Activated naive CD4-positive, alpha-beta T cell treated with anti-CD3 and anti-CD28 coated beads, Interleukin-2, amount 50 U/mL, for 72 hours (primary cell): Measurements from ENCODE around the gene SMIM41. TPM values are rescaled to one million over a fixed set of nuclear protein-coding genes. Genes with fewer than 3 reads are reported as not detected.
A peak's percentile ranks its signal among the peaks of the same experiment; 100 is the strongest.

Experiments
- ATAC-seq, 2 donors: fragments of 150-1000 bp; cut with Tn5 transposase; 2 replicates each; pipeline ENCODE4 v1.10.0; 2021; ENCODE audit warnings: mild to moderate bottlenecking in 2 of 2, moderate library complexity in 2 of 2
- DNase-seq, 2 donors: peaks; one replicate each; pipeline ENCODE4 v3.0.0; 2021 to 2022; ENCODE audit warnings: low spot score in 2 of 2
- H3K27ac Mint-ChIP-seq, 2 donors: one replicate each; pipeline ENCODE4 v1.8.0; 2022; ENCODE audit warnings: mild to moderate bottlenecking in 2 of 2, mixed read lengths in 2 of 2
- H3K36me3 Mint-ChIP-seq, 2 donors: one replicate each; pipeline ENCODE4 v1.8.0; 2022; ENCODE audit warnings: mixed read lengths in 2 of 2
- H3K9me3 Mint-ChIP-seq, 2 donors: one replicate each; pipeline ENCODE4 v1.8.0; 2022; ENCODE audit warnings: mixed read lengths in 2 of 2
- total RNA-seq, 2 donors: library from RNA; stranded (reverse); gene quantifications; one replicate each; pipeline ENCODE4 v1.2.3, GENCODE V29; 2022

The SMIM41 gene
- total RNA-seq, 2 donors from 2014 or later = not detected

DNA sequence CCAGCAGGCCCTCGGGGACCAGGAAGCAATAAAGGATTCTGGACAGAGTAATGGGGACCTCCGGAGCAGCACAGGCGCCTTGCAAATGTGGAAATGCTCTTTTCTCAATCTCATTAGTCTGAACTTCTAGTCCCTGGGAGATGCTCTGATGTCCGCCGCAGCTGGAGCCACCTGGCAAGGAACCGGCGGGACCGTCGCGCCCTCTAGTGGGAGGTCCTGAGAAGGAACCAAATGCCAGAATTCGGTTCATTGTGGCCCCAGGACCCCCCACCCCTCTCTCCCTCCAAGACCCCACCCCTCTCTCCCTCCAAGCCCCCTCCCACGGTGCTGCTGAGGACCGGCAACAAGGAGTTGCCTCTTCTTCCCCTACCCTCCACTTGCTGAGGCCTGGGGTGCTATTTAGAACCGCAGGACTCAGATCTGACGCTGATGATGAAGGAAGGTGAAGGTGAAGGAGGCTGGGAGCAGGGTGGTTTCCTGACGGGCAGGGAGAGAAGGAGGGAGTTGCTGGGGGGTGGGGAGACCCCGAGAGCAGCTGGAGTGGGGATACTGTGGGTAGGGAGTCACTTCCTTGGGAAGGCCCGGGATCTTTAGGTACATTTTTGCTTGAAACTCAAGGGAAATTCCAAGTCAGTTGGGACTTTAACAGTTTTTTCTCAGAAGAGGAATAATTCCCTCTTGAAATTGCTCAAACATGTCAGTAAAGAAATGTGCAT lies 42.5 kb downstream of the SMIM41 start:
- peak in 1 of 2 donors; percentile 79 for DNase-seq
- no peak overlapping the region for H3K27ac Mint-ChIP-seq
- no peaks in the 10 kb centered on the region for H3K9me3 Mint-ChIP-seq
- no peaks in the 10 kb centered on the region for H3K36me3 Mint-ChIP-seq
- ATAC-seq = peak; percentile 22 to 32

- no peak for DNase-seq
- H3K27ac Mint-ChIP-seq = no peak overlapping the region
- no peaks in the 10 kb centered on the region for H3K9me3 Mint-ChIP-seq
- no peak for ATAC-seq
- H3K36me3 Mint-ChIP-seq = no peaks in the 10 kb centered on the region
Observed at GRCh38 chr12:52122540-52122871, 43.0 kb downstream of the SMIM41 start.

DNA sequence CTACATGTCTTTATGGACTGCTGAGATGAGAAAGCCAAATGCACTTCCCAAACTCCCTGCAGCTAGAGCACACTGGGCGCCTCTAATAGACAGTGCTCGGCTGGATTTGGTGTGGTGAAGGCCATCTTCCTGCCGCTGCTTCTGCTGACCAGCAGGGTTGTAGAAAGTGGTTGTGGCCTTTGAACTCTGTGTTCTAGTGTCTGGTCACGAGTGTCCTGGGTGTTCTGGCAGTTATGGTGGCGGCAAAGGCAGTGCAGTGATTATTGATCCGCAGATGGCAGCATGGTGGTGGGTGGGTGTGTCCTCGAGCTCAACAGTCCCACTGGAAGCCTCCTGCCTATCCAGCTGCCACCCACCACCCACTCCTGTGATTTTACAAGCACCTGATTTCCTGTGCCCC lies 43.4 kb downstream of the SMIM41 start:
- no peaks in the 10 kb centered on the region for H3K36me3 Mint-ChIP-seq
- H3K27ac Mint-ChIP-seq = no peak overlapping the region
- ATAC-seq (no peak), DNase-seq (no peak)
- H3K9me3 Mint-ChIP-seq = no peaks in the 10 kb centered on the region

DNA sequence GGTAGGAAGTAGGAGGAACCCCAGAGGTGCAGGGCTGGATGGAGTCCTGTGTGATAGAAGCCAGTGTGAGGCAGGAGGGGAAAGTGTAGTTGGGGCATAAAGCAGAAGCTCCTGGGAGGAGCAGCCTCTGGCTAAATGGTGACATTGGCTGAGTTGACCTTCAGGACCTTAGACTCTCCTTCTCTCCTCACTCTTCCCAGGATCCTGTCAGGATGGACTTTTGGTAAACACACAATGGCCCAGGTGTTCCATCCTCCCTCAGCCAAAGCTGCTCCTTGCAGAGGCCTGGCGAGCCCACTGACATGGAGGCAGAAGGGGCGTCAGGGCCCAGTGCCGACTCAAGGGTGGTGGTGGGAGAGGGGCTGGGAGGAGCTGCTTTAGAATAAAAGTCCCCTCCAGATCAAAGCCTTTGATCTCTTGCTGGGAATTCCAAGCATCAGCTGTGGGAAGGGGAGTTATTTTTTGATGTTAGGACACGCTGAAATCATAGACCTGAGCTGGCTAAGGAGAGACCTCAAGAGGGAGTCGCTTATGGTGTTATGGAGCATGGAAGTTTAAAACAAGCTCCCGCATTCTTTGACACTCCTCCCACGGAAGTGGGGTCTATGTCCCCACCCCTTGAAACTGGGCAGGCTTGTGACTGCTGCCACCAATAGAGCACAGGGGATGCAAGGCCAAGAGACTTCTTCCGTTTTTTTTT lies 44.1 kb downstream of the SMIM41 start:
- DNase-seq (no peak), ATAC-seq (no peak)
- no peak overlapping the region for H3K27ac Mint-ChIP-seq
- H3K9me3 Mint-ChIP-seq = no peaks in the 10 kb centered on the region
- H3K36me3 Mint-ChIP-seq = no peaks in the 10 kb centered on the region

- DNase-seq (no peak), ATAC-seq (no peak)
- Mint-ChIP-seq H3K36me3 (no peaks in the 10 kb centered on the region), H3K27ac (no peak overlapping the region), H3K9me3 (no peaks in the 10 kb centered on the region)
Observed at GRCh38 chr12:52125476-52125900, 46.0 kb downstream of the SMIM41 start.

DNA sequence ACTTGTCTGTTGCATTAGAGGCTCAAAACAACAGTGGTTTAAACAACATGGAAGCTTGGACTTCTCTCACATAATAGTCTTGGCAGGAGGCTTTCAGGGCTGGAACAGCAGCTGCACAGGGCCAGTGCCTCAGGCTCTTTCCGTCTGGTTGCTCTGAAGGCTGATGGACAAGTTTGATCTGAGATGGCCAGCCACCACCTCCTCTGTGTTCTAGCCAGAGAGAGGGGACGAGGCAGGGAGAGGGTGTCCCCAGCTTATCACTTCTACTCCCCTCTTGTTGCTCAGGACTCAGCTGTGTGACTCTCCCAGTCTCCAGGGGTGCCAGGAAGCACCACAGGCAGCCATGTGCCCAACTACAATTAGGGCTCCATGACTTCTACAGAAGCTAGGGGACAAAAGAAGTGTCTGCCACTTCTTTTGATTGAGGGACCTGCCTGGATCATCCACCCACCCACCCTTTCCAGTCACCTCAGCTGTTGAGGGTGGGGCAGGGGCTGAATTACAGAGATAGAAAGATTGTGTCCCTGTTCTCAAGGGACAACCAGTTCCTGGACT lies 46.6 kb downstream of the SMIM41 start:
- DNase-seq (no peak), ATAC-seq (no peak)
- H3K9me3 Mint-ChIP-seq = no peaks in the 10 kb centered on the region
- H3K36me3 Mint-ChIP-seq = no peaks in the 10 kb centered on the region
- H3K27ac Mint-ChIP-seq = no peak overlapping the region

GRCh38 chr12:52126605-52127578 lies 47.4 kb downstream of the SMIM41 start:
- Mint-ChIP-seq H3K36me3 (no peaks in the 10 kb centered on the region), H3K27ac (no peak overlapping the region), H3K9me3 (no peaks in the 10 kb centered on the region)
- no peak for ATAC-seq
- DNase-seq = no peak

GRCh38 chr12:52127683-52128450 lies 48.4 kb downstream of the SMIM41 start:
- no peak for ATAC-seq
- H3K27ac Mint-ChIP-seq = no peak overlapping the region
- H3K9me3 Mint-ChIP-seq = no peaks in the 10 kb centered on the region
- no peaks in the 10 kb centered on the region for H3K36me3 Mint-ChIP-seq
- DNase-seq = no peak

DNA sequence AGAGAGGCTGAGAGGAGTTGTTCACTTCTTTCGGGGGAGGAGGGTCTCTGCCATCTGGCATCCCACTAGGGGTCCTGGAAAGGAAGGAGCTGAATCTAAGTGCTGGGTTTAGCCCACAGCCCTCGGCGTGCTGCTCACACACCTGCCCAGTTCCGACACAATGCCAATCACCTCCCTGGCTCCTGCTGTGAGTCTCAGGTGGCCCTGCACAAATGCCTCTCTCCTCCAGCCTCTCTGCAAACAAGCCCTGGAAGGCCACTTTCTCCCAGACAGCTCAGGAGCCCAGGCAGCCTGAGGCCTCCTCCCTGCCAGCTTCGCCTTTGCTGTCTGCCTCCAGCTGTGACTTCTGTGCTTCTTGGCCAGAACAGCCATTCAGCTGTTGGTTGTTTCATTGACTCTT lies 51.2 kb downstream of the SMIM41 start:
- Mint-ChIP-seq H3K36me3 (no peaks in the 10 kb centered on the region), H3K9me3 (no peaks in the 10 kb centered on the region), H3K27ac (no peak overlapping the region)
- DNase-seq = no peak
- ATAC-seq = no peak

GRCh38 chr12:52132754-52133161 lies 53.3 kb downstream of the SMIM41 start:
- no peak for DNase-seq
- H3K36me3 Mint-ChIP-seq = no peaks in the 10 kb centered on the region
- H3K27ac Mint-ChIP-seq = no peak overlapping the region
- no peak for ATAC-seq
- H3K9me3 Mint-ChIP-seq = no peaks in the 10 kb centered on the region

DNA sequence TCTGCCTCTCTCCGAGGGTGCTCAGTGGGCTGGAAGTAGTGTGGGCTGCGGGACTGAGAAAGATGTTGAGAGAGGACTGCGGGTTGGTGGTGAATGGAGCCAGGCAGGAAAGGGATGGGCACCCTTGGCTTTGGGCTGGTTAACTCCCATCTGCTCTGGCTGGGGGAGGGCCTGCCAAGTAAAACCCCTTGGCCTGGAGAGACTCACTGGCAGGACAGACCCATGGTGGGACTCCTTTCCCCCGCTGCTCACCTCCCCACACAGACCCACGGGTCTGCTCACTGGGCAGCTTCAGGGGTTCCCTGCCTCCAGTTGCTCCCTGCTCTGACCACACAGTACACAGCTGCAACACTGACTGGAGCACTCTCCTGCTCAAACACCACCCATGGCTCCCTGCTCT lies 58.2 kb downstream of the SMIM41 start:
- H3K36me3 Mint-ChIP-seq = no peaks in the 10 kb centered on the region
- no peak overlapping the region for H3K27ac Mint-ChIP-seq
- DNase-seq (no peak), ATAC-seq (no peak)
- no peaks in the 10 kb centered on the region for H3K9me3 Mint-ChIP-seq

DNA sequence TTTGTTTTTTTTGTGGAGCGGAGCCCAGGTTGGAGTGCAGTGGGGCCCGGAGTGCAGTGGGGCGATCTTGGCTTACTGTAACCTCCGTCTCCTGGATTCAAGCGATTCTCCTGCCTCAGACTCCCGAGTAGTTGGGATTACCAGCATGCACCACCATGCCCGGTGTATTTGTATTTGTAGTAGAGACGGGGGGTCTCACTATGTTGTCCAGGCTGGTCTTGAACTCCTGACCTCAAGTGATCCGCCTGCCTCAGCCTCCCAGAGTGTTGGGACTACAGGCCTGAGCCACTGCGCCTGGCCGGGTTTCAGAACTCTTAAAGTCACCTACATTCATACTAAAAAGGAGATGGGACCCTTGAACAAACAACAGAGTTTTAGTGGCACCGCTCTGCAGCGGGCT lies 59.6 kb downstream of the SMIM41 start:
- Mint-ChIP-seq H3K36me3 (no peaks in the 10 kb centered on the region), H3K9me3 (no peaks in the 10 kb centered on the region), H3K27ac (no peak overlapping the region)
- ATAC-seq (no peak), DNase-seq (no peak)

GRCh38 chr12:52139579-52140062 lies 60.1 kb downstream of the SMIM41 start:
- H3K27ac Mint-ChIP-seq = no peak overlapping the region
- no peaks in the 10 kb centered on the region for H3K36me3 Mint-ChIP-seq
- DNase-seq (no peak), ATAC-seq (peak; percentile 56 to 84)
- H3K9me3 Mint-ChIP-seq = no peaks in the 10 kb centered on the region

DNA sequence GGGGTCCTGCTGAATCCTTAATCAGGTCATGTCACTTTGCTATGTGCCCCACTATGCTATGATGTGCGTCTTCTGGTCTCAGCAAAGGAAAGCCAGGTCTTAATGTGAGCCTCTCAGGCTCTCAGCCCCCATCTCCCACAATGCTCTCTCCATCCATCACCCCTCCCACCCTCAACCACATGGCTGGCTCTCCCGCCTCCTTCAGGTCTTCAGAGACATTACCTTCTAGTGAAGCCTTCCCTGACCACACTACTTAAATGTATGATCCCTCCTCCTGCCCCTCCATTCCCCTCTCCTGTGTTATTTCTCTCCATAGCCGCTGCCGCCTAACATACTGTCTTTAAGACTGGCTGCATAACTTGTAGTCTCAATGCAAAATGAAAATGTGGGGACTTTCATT lies 61.8 kb downstream of the SMIM41 start:
- no peaks in the 10 kb centered on the region for H3K9me3 Mint-ChIP-seq
- no peaks in the 10 kb centered on the region for H3K36me3 Mint-ChIP-seq
- H3K27ac Mint-ChIP-seq = no peak overlapping the region
- DNase-seq (no peak), ATAC-seq (no peak)

- Mint-ChIP-seq H3K9me3 (no peaks in the 10 kb centered on the region), H3K27ac (no peak overlapping the region), H3K36me3 (no peaks in the 10 kb centered on the region)
- no peak for ATAC-seq
- DNase-seq = no peak
Observed at GRCh38 chr12:52141875-52142274, 62.4 kb downstream of the SMIM41 start.

DNA sequence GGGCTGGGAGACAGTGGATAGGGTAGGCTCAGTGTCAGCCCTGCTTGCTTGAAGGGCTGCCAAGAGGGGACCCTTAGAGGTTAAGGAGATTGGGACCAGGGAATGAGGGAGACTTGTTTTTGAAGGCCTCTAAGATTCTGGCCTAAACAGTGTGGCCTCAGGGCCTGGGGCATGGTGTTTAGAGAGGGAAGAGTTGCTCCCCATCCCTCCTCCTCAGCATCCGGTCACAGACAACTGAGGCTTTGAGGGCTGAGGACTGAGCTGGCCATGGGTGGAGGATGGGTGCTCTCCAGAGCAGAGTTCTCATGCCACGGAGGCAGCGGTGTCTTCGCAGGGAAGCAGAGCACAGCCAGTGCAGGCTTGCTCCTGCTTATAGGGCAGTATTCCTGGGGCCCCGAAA lies 62.9 kb downstream of the SMIM41 start:
- ATAC-seq = no peak
- H3K9me3 Mint-ChIP-seq = no peaks in the 10 kb centered on the region
- no peak overlapping the region for H3K27ac Mint-ChIP-seq
- DNase-seq = no peak
- no peaks in the 10 kb centered on the region for H3K36me3 Mint-ChIP-seq
